Chondrocyte (in vitro differentiated cells): ENCODE data around the gene SCGB2A2. TPM values are rescaled to one million over a fixed set of nuclear protein-coding genes. Genes with fewer than 3 reads are reported as not detected.
A peak's percentile ranks its signal among the peaks of the same experiment; 100 is the strongest.

Experiments used
- DNase-seq: peaks from one replicate; pipeline ENCODE4 v3.0.0; 2021; ENCODE audit warnings: mixed read lengths, low spot score
- H3K27ac Mint-ChIP-seq: one replicate; pipeline ENCODE4 v1.8.0; 2021; ENCODE audit warnings: mild to moderate bottlenecking, moderate library complexity, mixed read lengths; ENCODE audit not compliant: unreplicated experiment
- H3K27me3 Mint-ChIP-seq: 2 replicates; pipeline ENCODE4 v1.8.0; 2021; ENCODE audit warnings: low read depth, mixed read lengths
- H3K36me3 Mint-ChIP-seq: 2 replicates; pipeline ENCODE4 v1.8.0; 2021; ENCODE audit warnings: low read depth, mixed read lengths
- H3K4me1 Mint-ChIP-seq: 2 replicates; pipeline ENCODE4 v1.8.0; 2021; ENCODE audit warnings: low read depth, mild to moderate bottlenecking, mixed read lengths
- H3K4me3 Mint-ChIP-seq: one replicate; pipeline ENCODE4 v1.8.0; 2021; ENCODE audit warnings: mild to moderate bottlenecking, moderate library complexity, mixed read lengths; ENCODE audit not compliant: unreplicated experiment
- H3K9me3 Mint-ChIP-seq: 2 replicates; pipeline ENCODE4 v1.8.0; 2021; ENCODE audit warnings: low read depth, mixed read lengths
- long read RNA-seq: library from polyadenylated mRNA; stranded (forward); transcript quantifications from one replicate; pipeline ENCODE4 v2.0.0, GENCODE V29; 2021
- total RNA-seq: library from RNA; stranded (reverse); gene quantifications from 3 replicates; pipeline ENCODE4 v1.2.1, GENCODE V29; 2021
- TF ChIP-seq, protein P1 (sequence below): fragments of 200-600 bp; sonication (generic); IDR thresholded peaks from 2 replicates; pipeline ENCODE4 v1.5.0; 2021; ENCODE audit warnings: antibody characterized with exemption, mild to moderate bottlenecking, moderate library complexity

The SCGB2A2 gene
- not detected in 3 replicates for total RNA-seq
- long read RNA-seq: 0 reads

DNA sequence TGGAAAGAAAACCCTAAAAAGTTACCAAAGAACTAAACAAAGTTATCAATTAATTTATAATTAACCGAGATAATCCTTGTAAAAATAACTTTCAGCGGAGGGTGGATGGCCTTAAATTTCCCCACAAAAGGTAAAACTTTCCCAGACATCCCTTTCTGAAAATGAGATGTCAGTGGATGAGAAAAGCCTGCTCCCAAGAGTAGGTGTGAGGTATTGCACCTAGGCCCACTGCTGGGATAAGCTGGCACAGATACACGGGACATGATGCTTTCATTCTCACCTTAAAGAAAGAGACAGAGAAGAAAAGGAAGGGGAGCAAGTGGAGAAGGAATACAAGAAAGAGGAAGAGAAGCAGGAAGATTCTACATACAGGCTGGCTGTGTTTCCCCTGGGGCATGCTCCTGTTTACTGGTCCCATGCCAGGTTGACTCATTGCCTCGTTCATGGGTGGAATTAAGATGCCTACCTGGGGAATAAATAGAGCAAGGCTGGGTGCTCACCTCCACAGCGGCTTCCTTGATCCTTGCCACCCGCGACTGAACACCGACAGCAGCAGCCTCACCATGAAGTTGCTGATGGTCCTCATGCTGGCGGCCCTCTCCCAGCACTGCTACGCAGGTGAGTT is at the start of gene SCGB2A2:
Gene SCGB2A2 (plus strand): TSS at position 505 of the 625 bp plus-strand sequence. CDS start 59 bp downstream, at position 564.
- Mint-ChIP-seq H3K4me1 (no peaks in the 10 kb centered on the region), H3K27ac (no peak within 1 kb of the TSS), H3K27me3 (peaks cover 41% of the 10 kb centered on the region), H3K4me3 (no peak within 1 kb of the TSS), H3K36me3 (no peaks in the 10 kb centered on the region), H3K9me3 (no peaks in the 10 kb centered on the region)
- TF ChIP-seq, protein P1, sequence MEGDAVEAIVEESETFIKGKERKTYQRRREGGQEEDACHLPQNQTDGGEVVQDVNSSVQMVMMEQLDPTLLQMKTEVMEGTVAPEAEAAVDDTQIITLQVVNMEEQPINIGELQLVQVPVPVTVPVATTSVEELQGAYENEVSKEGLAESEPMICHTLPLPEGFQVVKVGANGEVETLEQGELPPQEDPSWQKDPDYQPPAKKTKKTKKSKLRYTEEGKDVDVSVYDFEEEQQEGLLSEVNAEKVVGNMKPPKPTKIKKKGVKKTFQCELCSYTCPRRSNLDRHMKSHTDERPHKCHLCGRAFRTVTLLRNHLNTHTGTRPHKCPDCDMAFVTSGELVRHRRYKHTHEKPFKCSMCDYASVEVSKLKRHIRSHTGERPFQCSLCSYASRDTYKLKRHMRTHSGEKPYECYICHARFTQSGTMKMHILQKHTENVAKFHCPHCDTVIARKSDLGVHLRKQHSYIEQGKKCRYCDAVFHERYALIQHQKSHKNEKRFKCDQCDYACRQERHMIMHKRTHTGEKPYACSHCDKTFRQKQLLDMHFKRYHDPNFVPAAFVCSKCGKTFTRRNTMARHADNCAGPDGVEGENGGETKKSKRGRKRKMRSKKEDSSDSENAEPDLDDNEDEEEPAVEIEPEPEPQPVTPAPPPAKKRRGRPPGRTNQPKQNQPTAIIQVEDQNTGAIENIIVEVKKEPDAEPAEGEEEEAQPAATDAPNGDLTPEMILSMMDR: peak; percentile 39
- no peak for DNase-seq

GRCh38 chr11:62221498-62221897 is 48.5 kb upstream of the SCGB2A2 start:
- no peak for DNase-seq
- Mint-ChIP-seq H3K4me1 (peaks cover 16% of the 10 kb centered on the region), H3K4me3 (no peak overlapping the region), H3K36me3 (peaks cover 6% of the 10 kb centered on the region), H3K27me3 (peaks cover 15% of the 10 kb centered on the region), H3K9me3 (peaks cover 41% of the 10 kb centered on the region), H3K27ac (no peak overlapping the region)
- TF ChIP-seq, protein P1: no peak

DNA sequence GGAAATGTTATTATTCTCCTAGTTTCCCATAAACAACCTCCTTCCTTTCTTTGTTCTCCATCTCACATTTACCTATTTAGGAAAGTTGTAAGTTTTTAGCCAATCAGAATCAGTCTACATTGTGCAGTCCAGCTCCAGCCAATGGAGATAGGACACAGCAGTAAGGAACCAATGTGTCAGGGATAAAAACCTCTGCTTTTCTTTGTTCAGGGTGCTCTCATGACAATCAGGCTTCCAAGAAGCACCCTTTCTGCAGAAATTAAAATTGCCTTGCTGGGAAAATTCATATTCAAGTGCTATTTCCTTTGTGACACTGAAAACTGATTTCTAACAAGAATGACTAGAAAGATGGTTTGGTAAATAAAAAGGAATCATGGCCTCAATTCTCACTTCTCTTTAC is 46.9 kb upstream of the SCGB2A2 start:
- Mint-ChIP-seq H3K36me3 (peaks cover 6% of the 10 kb centered on the region), H3K4me1 (peaks cover 16% of the 10 kb centered on the region), H3K9me3 (peaks cover 41% of the 10 kb centered on the region), H3K4me3 (no peak overlapping the region), H3K27me3 (peaks cover 5% of the 10 kb centered on the region), H3K27ac (peak overlapping the region; percentile 87)
- TF ChIP-seq, protein P1: no peak
- DNase-seq: no peak

DNA sequence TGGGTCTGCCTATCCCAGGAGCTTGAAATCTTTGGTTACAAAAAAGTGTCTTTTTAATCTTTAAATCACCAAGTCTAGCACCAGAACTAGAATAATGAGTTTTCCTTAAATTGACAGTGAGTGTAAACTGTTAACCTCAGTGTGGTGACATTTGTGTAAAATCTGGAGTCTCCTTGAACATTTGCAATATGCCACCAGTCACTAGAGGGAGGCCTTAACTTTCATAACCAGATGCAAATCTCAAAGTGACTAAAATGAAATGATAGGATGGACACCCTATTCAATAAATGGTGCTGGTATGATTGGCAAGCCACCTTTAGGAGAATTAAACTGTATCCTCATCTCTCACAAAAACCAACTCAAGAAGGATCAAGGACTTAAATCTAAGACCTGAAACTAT is 36.2 kb upstream of the SCGB2A2 start:
- TF ChIP-seq, protein P1: peak; percentile 21

DNA sequence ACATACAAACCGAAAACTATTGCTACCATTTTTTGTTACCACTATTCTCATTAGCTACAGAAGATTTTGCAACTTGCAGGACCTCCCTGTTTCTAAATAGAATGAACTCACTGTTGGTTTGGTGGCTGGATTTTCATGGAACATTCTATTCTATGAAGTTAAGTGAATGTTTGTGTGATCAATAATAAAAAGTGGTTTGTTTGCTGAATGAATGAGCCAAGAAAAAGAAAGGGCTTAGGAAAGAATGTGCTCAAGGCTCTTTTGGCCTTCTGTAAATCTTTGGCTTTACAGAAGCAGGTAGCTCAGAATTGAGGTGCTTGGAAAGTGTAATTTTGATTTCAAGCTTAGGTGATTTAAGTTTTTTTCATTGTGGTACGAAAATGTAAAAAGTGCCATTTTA is 33.8 kb upstream of the SCGB2A2 start:
- DNase-seq: no peak
- peaks cover 47% of the 10 kb centered on the region for H3K27me3 Mint-ChIP-seq
- H3K9me3 Mint-ChIP-seq: no peaks in the 10 kb centered on the region
- TF ChIP-seq, protein P1: no peak
- no peaks in the 10 kb centered on the region for H3K36me3 Mint-ChIP-seq
- no peaks in the 10 kb centered on the region for H3K4me1 Mint-ChIP-seq
- H3K27ac Mint-ChIP-seq: no peak overlapping the region
- H3K4me3 Mint-ChIP-seq: no peak overlapping the region

More for the DNA sequence above, 36.2 kb upstream of the SCGB2A2 start:
- no peak for DNase-seq
- peaks cover 44% of the 10 kb centered on the region for H3K27me3 Mint-ChIP-seq
- H3K4me3 Mint-ChIP-seq: no peak overlapping the region
- no peaks in the 10 kb centered on the region for H3K9me3 Mint-ChIP-seq
- H3K4me1 Mint-ChIP-seq: no peaks in the 10 kb centered on the region
- H3K27ac Mint-ChIP-seq: no peak overlapping the region
- H3K36me3 Mint-ChIP-seq: no peaks in the 10 kb centered on the region
